ENCODE results near the gene TCFL5.

GRCh38 chr20:62860391-62860923 is 1.2 kb downstream of the TCFL5 start:
- no peak for TF ChIP-seq EP300 (IDR thresholded peaks at IDR 0.05)
- no peak for TF ChIP-seq CTCF (IDR thresholded peaks at IDR 0.05)
- no peak for TF ChIP-seq POLR2A (IDR thresholded peaks at IDR 0.05)
- no peak for TF ChIP-seq POLR2AphosphoS5 (IDR thresholded peaks at IDR 0.05)
